Ammon's horn (tissue), 1 donor: ENCODE results near the gene GLA.

ENCODE experiments used
- DNase-seq: peaks from one replicate; pipeline ENCODE4 v3.0.0-alpha.2; 2016; ENCODE audit warnings: low spot score

GLA gene

GRCh38 chrX:101349193-101349562, 58.5 kb downstream of the GLA start:
- DNase-seq, result no peak

GRCh38 chrX:101348452-101349192, 59.1 kb downstream of the GLA start, which contains the start of gene TIMM8A:
Gene TIMM8A (minus strand): TSS chrX:101348742. CDS start chrX:101348664, 78 bp downstream.
- peak; percentile 82 for DNase-seq

- no peak for DNase-seq
Observed at GRCh38 chrX:101347859-101348451, 59.8 kb downstream of the GLA start.
